Muscle layer of duodenum (tissue), 2 donors: ENCODE data around the gene ZG16B.

Source experiments
- H3K27ac ChIP-seq: one replicate; pipeline ENCODE4 v1.7.0; 2013; ENCODE audit warnings: mild to moderate bottlenecking, low read length
- H3K27me3 ChIP-seq: one replicate; pipeline ENCODE4 v1.7.0; 2013; ENCODE audit warnings: low read depth, mild to moderate bottlenecking, control low read depth, low read length
- H3K36me3 ChIP-seq, 2 donors: one replicate each; pipeline ENCODE4 v1.7.0; 2013; ENCODE audit warnings: low read length in 2 of 2, control low read depth in 1 of 2, mild to moderate bottlenecking in 1 of 2; ENCODE audit not compliant: insufficient read depth in 2 of 2, control insufficient read depth in 1 of 2
- H3K4me1 ChIP-seq, 2 donors: one replicate each; pipeline ENCODE4 v1.7.0; 2013; ENCODE audit warnings: low read length in 2 of 2, mild to moderate bottlenecking in 2 of 2, control low read depth in 1 of 2, moderate library complexity in 1 of 2; ENCODE audit not compliant: insufficient read depth in 2 of 2, control insufficient read depth in 1 of 2
- H3K4me3 ChIP-seq, 2 donors: one replicate each; pipeline ENCODE4 v1.7.0; 2013; ENCODE audit warnings: low read length in 2 of 2, low read depth in 1 of 2, mild to moderate bottlenecking in 1 of 2
- H3K9me3 ChIP-seq, 2 donors: one replicate each; pipeline ENCODE4 v1.7.0; 2013; ENCODE audit warnings: low read length in 2 of 2, control low read depth in 1 of 2, mild to moderate bottlenecking in 1 of 2; ENCODE audit not compliant: control insufficient read depth in 1 of 2
- donor health status: healthy.

ZG16B gene

DNA sequence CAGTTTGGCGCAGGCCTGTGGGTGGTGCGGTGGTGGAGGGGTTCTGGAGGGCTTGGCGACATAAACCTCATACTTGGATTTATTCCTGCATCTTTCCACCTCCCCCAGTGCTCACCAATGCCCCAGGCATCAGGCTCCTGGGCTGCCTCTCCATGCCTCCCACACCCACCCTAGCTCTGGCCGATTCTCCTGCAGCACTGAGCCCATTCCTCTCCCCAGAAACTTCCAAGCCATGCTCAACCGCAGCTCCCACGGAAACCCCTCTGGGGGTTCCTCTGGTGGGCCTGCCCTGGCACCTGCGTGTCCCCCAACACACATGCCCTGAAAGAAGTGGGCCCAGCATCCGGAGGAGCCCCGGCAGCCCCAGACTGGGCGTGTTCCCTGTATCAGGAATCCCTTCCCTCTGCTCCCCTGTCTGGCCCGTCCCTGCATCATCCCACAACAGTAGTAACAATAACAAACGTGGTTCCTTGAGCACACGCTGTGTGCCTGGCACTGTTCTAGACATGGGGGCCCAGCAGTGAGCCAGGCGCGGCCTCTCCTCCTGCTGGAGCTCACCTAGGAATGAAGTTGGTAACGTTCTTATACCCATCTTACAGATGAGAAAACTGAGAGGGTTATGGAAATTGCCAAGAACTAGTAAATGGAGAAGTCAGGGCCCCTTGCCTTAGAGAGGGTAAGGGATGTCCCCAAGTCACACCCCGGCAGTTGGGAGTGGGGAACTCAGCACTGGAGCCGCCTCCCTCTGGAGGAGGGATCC, 10.7 kb upstream of the ZG16B start:
- H3K27me3 ChIP-seq: peaks cover 4% of the 10 kb centered on the region
- no peaks in the 10 kb centered on the region for H3K4me1 ChIP-seq
- no peak overlapping the region for H3K4me3 ChIP-seq
- H3K36me3 ChIP-seq: no peaks in the 10 kb centered on the region
- no peak overlapping the region for H3K27ac ChIP-seq
- H3K9me3 ChIP-seq: no peaks in the 10 kb centered on the region

DNA sequence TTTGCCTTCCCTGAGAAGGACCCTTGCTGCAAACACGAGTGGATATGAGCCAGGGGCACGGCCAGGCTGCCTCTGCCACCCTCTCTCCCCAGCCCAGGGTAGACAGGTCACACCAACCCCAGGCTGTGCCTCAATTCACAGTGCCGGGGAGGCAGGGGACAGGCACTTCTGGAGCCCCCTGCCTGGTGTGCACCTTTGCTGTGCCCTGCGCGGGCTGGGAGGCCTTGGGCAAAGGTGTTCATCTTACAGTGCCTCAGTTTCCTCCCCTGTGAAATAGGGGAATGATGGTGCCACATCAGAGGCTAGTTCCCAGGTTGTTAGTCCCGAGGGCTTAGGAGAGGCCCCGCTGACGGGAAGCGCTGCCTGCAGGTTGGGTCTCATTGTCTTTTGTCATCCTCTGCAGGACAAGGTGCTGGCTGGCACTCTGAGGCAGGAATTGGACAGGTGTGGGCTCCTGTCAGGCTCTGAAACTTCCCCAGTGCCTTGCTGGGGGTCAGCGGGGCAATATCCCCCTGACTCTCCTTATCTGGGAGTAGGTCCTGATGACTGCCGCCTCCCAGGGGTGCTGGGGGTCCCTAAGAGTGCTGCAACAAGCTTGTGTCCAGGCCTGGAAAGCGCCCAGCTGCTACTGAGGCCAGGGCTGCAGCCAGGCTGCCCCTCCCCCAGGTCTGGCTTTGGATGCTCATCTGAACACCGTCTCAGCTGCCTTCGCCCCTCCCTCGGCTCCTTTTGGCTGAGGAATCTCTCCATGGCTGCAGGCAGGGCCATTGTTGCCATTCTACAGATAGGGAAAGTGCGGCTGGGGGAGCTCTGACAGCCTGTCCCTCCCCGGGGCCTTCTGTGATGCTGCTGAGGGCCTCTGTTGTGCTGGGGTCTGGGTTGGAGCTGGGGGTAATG, 9.9 kb upstream of the ZG16B start:
- no peak overlapping the region for H3K27ac ChIP-seq
- peaks cover 4% of the 10 kb centered on the region for H3K27me3 ChIP-seq
- H3K36me3 ChIP-seq: no peaks in the 10 kb centered on the region
- H3K9me3 ChIP-seq: no peaks in the 10 kb centered on the region
- H3K4me3 ChIP-seq: no peak overlapping the region
- no peaks in the 10 kb centered on the region for H3K4me1 ChIP-seq

DNA sequence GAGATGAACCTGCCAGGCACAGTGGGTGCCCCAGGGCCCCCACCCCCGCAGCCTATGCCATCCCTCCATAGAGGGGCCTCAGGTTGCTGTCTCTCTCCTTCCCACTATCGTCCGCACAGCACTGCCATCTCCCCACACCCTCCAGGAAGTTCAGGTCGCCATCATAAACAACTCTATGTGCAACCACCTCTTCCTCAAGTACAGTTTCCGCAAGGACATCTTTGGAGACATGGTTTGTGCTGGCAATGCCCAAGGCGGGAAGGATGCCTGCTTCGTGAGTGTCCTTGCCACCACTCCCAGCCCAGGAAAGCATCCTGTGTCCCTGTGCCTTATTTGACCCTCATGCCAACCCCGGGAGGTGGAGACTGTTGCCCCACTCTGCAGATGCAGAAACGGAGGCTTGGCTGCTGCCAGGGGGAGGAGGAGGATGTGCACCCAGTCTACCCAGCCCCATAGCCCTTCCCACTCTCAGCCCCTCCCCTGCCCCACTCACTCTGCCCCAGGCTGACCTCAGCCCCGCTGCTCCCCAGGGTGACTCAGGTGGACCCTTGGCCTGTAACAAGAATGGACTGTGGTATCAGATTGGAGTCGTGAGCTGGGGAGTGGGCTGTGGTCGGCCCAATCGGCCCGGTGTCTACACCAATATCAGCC, 9.1 kb upstream of the ZG16B start:
- Histone ChIP-seq H3K4me3 (no peak overlapping the region), H3K9me3 (no peaks in the 10 kb centered on the region), H3K4me1 (no peaks in the 10 kb centered on the region), H3K27me3 (no peaks in the 10 kb centered on the region), H3K27ac (no peak overlapping the region), H3K36me3 (no peaks in the 10 kb centered on the region)

DNA sequence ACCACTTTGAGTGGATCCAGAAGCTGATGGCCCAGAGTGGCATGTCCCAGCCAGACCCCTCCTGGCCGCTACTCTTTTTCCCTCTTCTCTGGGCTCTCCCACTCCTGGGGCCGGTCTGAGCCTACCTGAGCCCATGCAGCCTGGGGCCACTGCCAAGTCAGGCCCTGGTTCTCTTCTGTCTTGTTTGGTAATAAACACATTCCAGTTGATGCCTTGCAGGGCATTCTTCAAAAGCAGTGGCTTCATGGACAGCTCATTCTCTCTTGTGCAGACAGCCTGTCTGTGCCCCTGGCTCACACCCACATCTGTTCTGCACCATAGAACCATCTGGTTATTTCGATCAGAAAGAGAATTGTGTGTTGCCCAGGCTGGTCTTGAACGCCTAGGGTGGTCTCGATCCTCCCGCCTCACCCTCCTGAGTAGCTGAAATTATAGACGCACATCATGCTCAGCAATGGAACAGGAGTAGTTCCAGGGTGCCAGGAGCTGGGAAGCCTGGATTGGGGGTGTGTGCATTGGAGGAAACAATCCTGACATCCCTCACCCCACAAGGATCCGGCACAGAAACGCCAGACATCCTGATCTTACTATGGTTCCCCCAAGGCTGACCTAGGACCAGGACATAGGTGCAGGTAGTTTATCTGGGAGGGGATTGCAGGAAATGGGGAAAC, 8.5 kb upstream of the ZG16B start:
- Histone ChIP-seq H3K9me3 (no peaks in the 10 kb centered on the region), H3K36me3 (no peaks in the 10 kb centered on the region), H3K27me3 (no peaks in the 10 kb centered on the region), H3K4me3 (no peak overlapping the region), H3K27ac (no peak overlapping the region), H3K4me1 (no peaks in the 10 kb centered on the region)

DNA sequence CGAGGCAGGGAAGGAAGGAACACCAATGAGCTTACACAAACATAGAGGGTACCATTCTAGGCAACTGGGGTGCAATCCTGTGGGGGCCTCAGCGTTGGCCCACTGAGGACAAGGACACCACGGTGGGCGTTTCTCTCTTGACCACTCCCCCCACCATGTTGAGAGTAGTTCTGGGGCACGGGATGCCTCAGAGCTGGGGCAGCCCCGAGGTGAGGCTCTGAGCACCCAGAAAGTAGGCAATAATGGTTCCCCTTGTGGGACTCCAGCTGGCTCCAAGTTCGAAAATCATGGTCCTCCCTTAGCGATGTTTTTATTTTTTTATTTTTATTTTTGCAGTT, 8.0 kb upstream of the ZG16B start:
- H3K9me3 ChIP-seq: no peaks in the 10 kb centered on the region
- no peaks in the 10 kb centered on the region for H3K36me3 ChIP-seq
- no peak overlapping the region for H3K4me3 ChIP-seq
- no peaks in the 10 kb centered on the region for H3K27me3 ChIP-seq
- H3K27ac ChIP-seq: no peak overlapping the region
- no peaks in the 10 kb centered on the region for H3K4me1 ChIP-seq

DNA sequence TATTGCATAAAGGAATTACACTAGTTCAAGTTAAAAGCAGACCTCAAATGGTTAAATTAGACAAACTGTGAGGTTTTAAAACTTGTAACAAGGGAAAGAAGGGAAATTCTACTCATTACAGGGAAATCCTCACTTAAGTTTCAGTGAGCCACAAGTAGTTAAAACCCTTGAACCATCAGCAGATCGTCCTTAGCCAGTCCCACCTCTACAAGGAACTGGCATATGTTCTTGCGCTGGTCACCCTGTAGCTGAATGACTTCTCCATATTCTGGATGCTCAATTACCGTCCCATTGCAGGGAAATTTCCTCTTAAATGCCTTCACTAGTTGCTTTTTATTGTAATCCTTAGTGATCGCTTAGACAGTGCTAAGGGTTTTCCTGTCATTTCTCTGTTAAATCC, 7.6 kb upstream of the ZG16B start:
- H3K36me3 ChIP-seq: no peaks in the 10 kb centered on the region
- no peaks in the 10 kb centered on the region for H3K4me1 ChIP-seq
- H3K4me3 ChIP-seq: no peak overlapping the region
- no peaks in the 10 kb centered on the region for H3K9me3 ChIP-seq
- no peaks in the 10 kb centered on the region for H3K27me3 ChIP-seq
- H3K27ac ChIP-seq: no peak overlapping the region

DNA sequence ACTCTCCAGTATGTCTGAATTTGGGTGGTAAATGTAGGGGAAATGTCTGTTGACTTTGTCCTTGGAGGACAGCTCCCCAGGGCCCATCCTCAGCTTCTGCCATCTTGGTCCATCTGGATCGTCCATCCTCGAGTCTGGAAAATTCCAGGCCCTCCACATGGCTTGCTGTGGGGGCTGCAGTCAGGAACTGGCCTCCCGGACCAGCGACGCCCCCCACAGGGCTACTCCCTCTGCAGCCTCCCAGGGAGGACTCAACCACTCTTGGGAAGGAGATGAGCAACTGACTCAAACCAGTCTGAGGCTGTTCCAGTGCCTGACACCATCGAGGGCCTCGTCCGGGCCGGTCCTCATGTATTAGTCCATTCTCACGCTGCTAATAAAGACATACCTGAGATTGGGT, 5.5 kb upstream of the ZG16B start:
- H3K9me3 ChIP-seq: no peaks in the 10 kb centered on the region
- H3K36me3 ChIP-seq: no peaks in the 10 kb centered on the region
- H3K27ac ChIP-seq: no peak overlapping the region
- H3K4me3 ChIP-seq: no peak overlapping the region
- no peaks in the 10 kb centered on the region for H3K27me3 ChIP-seq
- no peaks in the 10 kb centered on the region for H3K4me1 ChIP-seq

DNA sequence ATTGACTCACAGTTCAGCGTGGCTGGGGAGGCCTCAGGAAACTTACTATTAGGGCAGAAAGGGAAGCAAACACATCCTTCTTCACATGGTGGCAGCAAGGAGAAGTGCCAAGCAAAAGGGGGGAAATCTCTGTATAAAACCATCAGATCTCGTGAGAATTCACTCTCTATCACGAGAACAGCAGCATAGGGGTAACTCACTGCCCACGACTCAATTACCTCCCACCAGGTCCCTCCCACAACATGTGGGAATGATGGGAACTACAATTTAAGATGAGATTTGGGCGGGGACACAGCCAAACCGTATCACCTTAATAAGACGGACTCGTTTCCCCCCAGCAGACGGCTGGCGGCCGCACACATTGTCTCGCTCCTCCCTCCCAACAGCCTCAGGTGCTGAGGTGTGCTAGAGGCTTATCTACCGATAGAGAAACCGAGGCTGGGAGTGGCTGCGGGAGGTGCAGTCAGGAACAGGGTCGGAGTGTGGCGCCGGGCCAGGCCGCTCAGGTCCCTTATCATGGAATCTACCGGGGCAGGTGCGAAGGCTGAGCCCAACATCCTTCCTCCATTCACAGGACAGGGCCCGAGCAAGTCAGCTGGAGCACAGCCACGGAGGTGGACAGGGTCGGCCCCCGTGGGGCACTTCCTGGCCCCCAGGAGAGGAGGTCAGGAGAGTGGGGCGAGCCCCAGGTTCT, 4.9 kb upstream of the ZG16B start:
- H3K27me3 ChIP-seq: no peaks in the 10 kb centered on the region

DNA sequence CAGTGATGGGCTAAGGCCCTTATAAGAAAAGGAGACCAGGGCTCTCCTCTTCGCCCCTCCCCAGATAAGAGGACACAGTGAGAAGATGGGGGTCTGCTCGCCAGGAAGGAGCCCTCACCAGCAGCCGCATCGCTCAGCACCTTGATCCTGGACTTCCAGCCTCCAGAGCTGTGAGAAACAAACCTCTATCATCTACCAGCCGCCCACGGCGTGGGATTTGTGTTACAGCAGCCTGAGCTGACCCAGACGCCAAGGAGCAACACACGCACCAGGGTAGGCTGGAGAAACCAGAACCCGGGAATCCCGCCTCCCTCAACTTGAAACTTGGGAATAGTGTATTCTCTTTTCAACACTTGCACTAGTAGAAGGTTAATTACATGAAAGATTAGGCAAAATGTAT, 4.2 kb upstream of the ZG16B start:
- Histone ChIP-seq H3K4me1 (no peaks in the 10 kb centered on the region), H3K9me3 (no peaks in the 10 kb centered on the region), H3K27ac (no peak overlapping the region), H3K36me3 (no peaks in the 10 kb centered on the region), H3K4me3 (no peak overlapping the region), H3K27me3 (no peaks in the 10 kb centered on the region)

More for the DNA sequence above, 4.9 kb upstream of the ZG16B start:
- Histone ChIP-seq H3K27ac (no peak overlapping the region), H3K4me3 (no peak overlapping the region), H3K4me1 (no peaks in the 10 kb centered on the region), H3K9me3 (no peaks in the 10 kb centered on the region), H3K36me3 (no peaks in the 10 kb centered on the region)

DNA sequence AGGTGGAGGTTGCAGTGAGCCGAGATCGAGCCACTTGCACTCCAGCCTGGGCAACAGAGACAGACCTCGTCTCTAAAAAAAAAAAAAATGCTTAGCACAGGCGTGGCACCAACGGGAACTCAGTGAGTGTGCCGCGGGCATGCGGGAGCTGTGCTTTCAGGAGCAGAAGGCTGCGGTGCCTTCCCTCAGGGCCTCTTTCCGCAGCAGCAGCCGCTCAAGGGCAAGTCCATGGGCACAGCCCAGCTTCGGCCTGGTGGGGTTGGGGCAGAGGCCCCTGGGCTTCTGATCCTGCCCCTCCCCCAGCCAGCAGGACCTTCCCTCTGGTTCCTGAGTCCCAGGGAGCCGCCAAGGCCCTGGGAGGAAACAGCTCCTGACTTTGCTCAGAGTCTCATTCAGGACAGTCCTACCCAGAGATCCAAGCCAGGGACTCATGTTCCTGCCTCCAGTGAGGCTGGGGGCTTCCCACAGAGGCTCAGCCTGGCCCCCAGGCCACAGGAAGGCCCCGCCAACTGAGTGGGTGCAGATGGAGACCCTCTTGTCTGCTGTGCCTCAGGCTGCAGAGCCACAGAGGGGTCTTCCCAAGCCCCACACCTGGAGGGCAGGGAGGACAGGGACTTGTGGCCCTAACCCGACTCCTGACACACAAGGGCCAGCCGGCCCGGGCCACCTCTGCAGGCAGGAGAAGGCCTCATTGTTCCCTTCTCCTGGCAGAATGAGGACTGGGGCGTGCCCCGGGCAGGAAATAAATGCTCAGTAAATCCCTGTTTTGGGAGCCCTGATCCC, 3.3 kb upstream of the ZG16B start:
- Histone ChIP-seq H3K9me3 (no peaks in the 10 kb centered on the region), H3K27me3 (no peaks in the 10 kb centered on the region), H3K4me1 (no peaks in the 10 kb centered on the region), H3K27ac (no peak overlapping the region), H3K36me3 (no peaks in the 10 kb centered on the region), H3K4me3 (no peak overlapping the region)
